ENCODE data around the gene OSBPL10.

DNA sequence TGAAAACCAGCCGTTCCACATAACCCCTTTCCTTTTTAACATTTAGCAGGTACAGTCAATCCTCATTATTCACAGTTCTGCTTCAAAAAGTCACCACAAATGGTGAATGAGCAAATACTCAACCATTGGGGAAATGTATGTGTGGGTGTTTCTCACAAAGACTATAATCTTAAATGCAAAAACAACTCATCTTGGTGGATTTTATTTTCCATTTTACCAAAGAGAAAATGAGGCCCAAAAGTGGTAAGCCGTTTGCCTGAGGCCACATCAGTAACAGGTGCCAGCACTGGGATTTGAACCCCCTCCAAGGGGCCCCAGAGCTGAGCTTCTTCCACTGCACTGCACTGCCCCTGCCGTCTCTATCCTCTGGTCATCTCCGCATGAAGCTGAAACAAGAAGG lies 208.8 kb downstream of the OSBPL10 start:
- TF ChIP-seq POLR2AphosphoS5 (IDR thresholded peaks at IDR 0.05; ENCODE audit: low read depth, low read length) (no peak), POU2F2 (IDR thresholded peaks at IDR 0.05; ENCODE audit: low read depth, low read length) (no peak), POLR2A (IDR thresholded peaks at IDR 0.05; ENCODE audit: low read depth, low read length) (no peak)
